Ascending aorta (tissue), 2 donors: Measurements from ENCODE around the gene HECTD1. TPM values are rescaled to one million over a fixed set of nuclear protein-coding genes. Genes with fewer than 3 reads are reported as not detected.

Experiments
- DNase-seq, 2 donors: peaks; one replicate each; pipeline ENCODE4 v3.0.0-alpha.2; 2019; ENCODE audit warnings: low spot score in 2 of 2
- H3K27ac ChIP-seq, 2 donors: fragments of 200-600 bp; sonication (generic); one replicate each; pipeline ENCODE4 v1.5.1; 2016 to 2017; ENCODE audit warnings: mild to moderate bottlenecking in 1 of 2
- H3K27me3 ChIP-seq: fragments of 200-600 bp; sonication (generic); one replicate; pipeline ENCODE4 v1.5.1; 2017
- H3K36me3 ChIP-seq, 2 donors: fragments of 200-600 bp; sonication (generic); one replicate each; pipeline ENCODE4 v1.5.1; 2016
- H3K4me1 ChIP-seq, 2 donors: fragments of 200-600 bp; sonication (generic); one replicate each; pipeline ENCODE4 v1.5.1; 2016 to 2017; ENCODE audit warnings: mild to moderate bottlenecking in 1 of 2
- H3K4me3 ChIP-seq, 2 donors: fragments of 200-600 bp; sonication (generic); one replicate each; pipeline ENCODE4 v1.5.1; 2016 to 2017; ENCODE audit warnings: mild to moderate bottlenecking in 1 of 2
- H3K9me3 ChIP-seq, 2 donors: fragments of 200-600 bp; sonication (generic); one replicate each; pipeline ENCODE4 v1.5.1; 2016
- intact Hi-C: fragments of 100-400 bp; cut with DNase I; formaldehyde crosslinking; loops from one replicate; pipeline ENCODE4 v1.15.1; 2023
- total RNA-seq: library from RNA; depleted of rRNA; stranded (reverse); fragments of >200 nt; gene quantifications from one replicate; pipeline ENCODE4 v1.1.0, GENCODE V29; 2016
- TF ChIP-seq, protein P1 (sequence below), 3 experiments: fragments of 200-600 bp in 2 of 3; fragments of 450-650 bp in 1 of 3; sonication (generic) in 2 of 3; IDR thresholded peaks; one replicate each; pipeline ENCODE4 v1.5.1; 2016 to 2019; ENCODE audit warnings: antibody characterized with exemption in 3 of 3, mild to moderate bottlenecking in 1 of 3, moderate library complexity in 1 of 3

HECTD1 gene
- total RNA-seq, 1 donor from 2014 or later = 63.6 TPM

DNA sequence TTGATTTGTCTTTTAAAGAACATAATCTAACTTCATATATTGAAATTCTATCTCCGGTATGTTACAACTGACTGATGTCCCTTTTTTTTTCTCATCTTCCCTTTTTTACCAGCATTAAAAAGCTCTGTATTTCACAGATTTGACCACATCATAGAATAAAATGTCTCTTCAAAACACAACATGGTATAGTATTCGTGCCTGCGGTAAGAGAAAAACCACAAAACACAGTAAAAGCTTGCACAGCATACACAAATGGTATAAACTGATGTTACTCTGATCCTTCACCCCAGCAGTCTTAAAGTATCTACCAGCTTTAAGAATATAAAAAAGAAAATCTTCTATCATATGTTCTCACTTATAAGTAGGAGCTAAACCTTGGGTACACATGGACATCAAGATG is 83.4 kb downstream of the HECTD1 start:
- Histone ChIP-seq H3K27ac (no peak overlapping the region), H3K4me3 (no peak overlapping the region), H3K27me3 (no peaks in the 10 kb centered on the region), H3K4me1 (no peaks in the 10 kb centered on the region), H3K36me3 (peaks cover 69 to 71% of the 10 kb centered on the region in 2 donors), H3K9me3 (no peaks in the 10 kb centered on the region)
- TF ChIP-seq, protein P1, sequence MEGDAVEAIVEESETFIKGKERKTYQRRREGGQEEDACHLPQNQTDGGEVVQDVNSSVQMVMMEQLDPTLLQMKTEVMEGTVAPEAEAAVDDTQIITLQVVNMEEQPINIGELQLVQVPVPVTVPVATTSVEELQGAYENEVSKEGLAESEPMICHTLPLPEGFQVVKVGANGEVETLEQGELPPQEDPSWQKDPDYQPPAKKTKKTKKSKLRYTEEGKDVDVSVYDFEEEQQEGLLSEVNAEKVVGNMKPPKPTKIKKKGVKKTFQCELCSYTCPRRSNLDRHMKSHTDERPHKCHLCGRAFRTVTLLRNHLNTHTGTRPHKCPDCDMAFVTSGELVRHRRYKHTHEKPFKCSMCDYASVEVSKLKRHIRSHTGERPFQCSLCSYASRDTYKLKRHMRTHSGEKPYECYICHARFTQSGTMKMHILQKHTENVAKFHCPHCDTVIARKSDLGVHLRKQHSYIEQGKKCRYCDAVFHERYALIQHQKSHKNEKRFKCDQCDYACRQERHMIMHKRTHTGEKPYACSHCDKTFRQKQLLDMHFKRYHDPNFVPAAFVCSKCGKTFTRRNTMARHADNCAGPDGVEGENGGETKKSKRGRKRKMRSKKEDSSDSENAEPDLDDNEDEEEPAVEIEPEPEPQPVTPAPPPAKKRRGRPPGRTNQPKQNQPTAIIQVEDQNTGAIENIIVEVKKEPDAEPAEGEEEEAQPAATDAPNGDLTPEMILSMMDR (IDR thresholded peaks at IDR 0.05) = no peak
- intact Hi-C loops = no loop called here
- no peak for DNase-seq

DNA sequence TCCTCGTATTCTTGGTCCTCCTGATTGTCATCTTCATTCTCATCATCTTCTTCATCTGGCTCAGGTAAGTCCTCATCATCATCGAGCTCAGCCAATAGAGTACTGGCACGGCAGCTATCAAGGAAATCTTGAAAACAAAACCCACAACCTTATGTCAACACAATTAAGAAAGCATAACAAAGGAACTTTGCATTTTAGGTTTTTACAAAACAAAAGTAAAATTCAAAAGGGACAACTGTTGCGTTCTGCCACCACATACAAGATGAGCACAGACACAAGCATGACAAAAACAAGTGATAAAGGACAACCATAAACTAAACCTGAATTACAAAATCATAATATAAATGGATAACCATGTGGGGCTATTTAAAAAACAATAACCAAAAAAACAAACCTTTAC is 84.7 kb downstream of the HECTD1 start:
- DNase-seq = no peak
- Histone ChIP-seq H3K4me1 (no peaks in the 10 kb centered on the region), H3K27me3 (no peaks in the 10 kb centered on the region), H3K27ac (no peak overlapping the region), H3K9me3 (no peaks in the 10 kb centered on the region), H3K36me3 (peaks cover 72 to 74% of the 10 kb centered on the region in 2 donors), H3K4me3 (no peak overlapping the region)
- TF ChIP-seq, protein P1 (IDR thresholded peaks at IDR 0.05) = no peak
- intact Hi-C loops = no loop called here

- no peaks in the 10 kb centered on the region for H3K9me3 ChIP-seq
- H3K36me3 ChIP-seq = peaks cover 70 to 74% of the 10 kb centered on the region in 2 donors
- DNase-seq = no peak
- no peaks in the 10 kb centered on the region for H3K4me1 ChIP-seq
- H3K4me3 ChIP-seq = no peak overlapping the region
- no peak overlapping the region for H3K27ac ChIP-seq
- no peaks in the 10 kb centered on the region for H3K27me3 ChIP-seq
- intact Hi-C loops = no loop called here
- TF ChIP-seq, protein P1 (IDR thresholded peaks at IDR 0.05) = no peak
Observed at GRCh38 chr14:31122098-31122611, 85.4 kb downstream of the HECTD1 start.

DNA sequence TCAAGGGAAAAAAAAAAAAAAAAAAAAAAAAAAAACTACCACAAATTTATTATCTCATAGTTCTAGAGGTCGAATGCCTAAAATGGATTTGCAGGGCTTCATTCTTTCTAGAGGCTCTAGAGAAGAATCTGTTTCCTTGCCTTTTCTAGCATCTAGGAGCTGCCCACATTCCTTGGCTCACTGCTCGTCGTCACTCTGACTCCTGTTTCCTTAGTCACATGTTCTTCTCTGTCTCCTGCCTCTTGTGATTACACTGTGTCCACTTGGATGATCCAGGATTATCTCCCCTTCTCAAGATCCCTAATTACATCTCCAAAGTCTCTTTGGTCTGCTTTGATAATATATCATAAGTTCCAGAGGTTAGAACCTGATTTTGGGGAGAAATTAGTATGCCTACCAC is 88.7 kb downstream of the HECTD1 start:
- no peaks in the 10 kb centered on the region for H3K9me3 ChIP-seq
- H3K4me1 ChIP-seq = no peaks in the 10 kb centered on the region
- intact Hi-C loops = no loop called here
- peaks cover 69 to 89% of the 10 kb centered on the region in 2 donors for H3K36me3 ChIP-seq
- TF ChIP-seq, protein P1 (IDR thresholded peaks at IDR 0.05) = no peak
- no peak overlapping the region for H3K4me3 ChIP-seq
- no peak overlapping the region for H3K27ac ChIP-seq
- H3K27me3 ChIP-seq = no peaks in the 10 kb centered on the region
- no peak for DNase-seq

DNA sequence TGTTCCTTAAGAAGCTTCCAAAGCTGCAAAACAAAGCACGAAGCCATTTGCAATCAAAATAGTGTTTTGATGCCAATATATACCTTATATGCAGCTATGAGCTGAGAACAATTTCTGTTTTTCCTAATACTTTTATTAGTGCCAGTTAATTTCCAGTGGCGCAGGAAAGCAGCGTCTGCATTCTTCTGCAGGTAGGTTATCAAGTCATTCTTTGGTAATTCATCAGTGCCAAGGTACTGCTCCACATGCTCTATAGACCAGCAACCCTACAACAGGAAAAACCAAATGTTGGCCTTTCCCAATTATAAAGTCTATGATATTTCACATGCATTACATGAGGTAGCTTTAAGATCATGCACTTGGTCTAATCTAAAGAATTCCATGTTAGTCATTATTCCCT is 93.8 kb downstream of the HECTD1 start:
- no peaks in the 10 kb centered on the region for H3K9me3 ChIP-seq
- no peak for DNase-seq
- no peak overlapping the region for H3K27ac ChIP-seq
- no peak overlapping the region for H3K4me3 ChIP-seq
- no peaks in the 10 kb centered on the region for H3K27me3 ChIP-seq
- TF ChIP-seq, protein P1 (IDR thresholded peaks at IDR 0.05) = no peak
- H3K36me3 ChIP-seq = peaks cover 71 to 91% of the 10 kb centered on the region in 2 donors
- H3K4me1 ChIP-seq = no peaks in the 10 kb centered on the region
- intact Hi-C loops = no loop called here

DNA sequence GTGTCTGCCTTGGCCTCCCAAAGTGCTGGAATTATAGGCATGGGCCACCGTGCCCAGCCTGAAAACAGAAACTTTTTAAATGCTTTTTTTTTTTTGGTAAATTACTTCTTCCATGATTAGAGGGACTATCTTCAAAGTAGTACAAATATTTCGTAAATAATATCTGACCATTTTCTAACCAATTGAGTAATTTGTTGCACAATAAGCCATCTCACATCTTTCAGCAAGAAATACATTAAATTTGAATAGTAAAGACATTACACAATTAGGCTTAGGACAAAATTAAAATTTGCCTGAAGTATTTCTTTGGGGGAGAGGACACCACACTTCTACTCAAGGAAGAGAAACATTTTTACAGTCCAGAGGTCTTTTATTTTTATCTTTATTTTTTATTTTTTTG is 96.7 kb downstream of the HECTD1 start:
- Histone ChIP-seq H3K36me3 (peaks cover 77 to 91% of the 10 kb centered on the region in 2 donors), H3K27me3 (no peaks in the 10 kb centered on the region), H3K9me3 (no peaks in the 10 kb centered on the region), H3K4me3 (no peak overlapping the region), H3K4me1 (no peaks in the 10 kb centered on the region), H3K27ac (no peak overlapping the region)
- TF ChIP-seq, protein P1 (IDR thresholded peaks at IDR 0.05) = no peak
- DNase-seq = no peak
- intact Hi-C loops = no loop called here
